Stomach (tissue), 4 donors: ENCODE data around the gene SMCO4.

Experiments
- POLR2AphosphoS5 ChIP-seq, 3 donors: sonication (generic); formaldehyde crosslinking; IDR thresholded peaks; one replicate each; pipeline ENCODE4 v1.6.1; 2016; ENCODE audit warnings: antibody characterized with exemption in 3 of 3
- TF ChIP-seq, protein P1 (sequence below), 7 experiments: fragments of 450-650 bp in 4 of 7; fragments of 200-600 bp in 3 of 7; sonication (generic) in 3 of 7; IDR thresholded peaks; one replicate each; pipeline ENCODE4 v1.5.1; 2016 to 2019; ENCODE audit warnings: antibody characterized with exemption in 7 of 7, control low read depth in 2 of 7, mild to moderate bottlenecking in 1 of 7

DNA sequence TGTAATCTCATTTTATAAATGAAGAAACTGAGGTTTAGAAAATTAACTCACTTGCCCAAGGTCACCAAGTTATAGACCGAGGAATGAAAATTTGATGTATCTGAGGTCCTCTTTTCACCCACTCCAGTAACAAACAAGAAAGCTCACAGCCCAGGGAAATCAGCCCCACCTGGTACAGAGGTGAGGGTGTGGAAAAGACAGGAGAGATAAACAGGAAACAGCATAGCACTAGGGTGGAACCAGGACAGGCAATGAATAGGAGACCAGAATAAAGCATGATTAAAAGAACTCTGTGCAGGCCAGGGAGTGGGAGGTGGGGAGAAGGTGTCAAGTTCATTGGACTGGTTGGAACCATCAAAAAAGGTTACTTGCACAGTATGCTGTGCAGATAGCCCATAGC is 46.2 kb upstream of the SMCO4 start:
- TF ChIP-seq, protein P1, sequence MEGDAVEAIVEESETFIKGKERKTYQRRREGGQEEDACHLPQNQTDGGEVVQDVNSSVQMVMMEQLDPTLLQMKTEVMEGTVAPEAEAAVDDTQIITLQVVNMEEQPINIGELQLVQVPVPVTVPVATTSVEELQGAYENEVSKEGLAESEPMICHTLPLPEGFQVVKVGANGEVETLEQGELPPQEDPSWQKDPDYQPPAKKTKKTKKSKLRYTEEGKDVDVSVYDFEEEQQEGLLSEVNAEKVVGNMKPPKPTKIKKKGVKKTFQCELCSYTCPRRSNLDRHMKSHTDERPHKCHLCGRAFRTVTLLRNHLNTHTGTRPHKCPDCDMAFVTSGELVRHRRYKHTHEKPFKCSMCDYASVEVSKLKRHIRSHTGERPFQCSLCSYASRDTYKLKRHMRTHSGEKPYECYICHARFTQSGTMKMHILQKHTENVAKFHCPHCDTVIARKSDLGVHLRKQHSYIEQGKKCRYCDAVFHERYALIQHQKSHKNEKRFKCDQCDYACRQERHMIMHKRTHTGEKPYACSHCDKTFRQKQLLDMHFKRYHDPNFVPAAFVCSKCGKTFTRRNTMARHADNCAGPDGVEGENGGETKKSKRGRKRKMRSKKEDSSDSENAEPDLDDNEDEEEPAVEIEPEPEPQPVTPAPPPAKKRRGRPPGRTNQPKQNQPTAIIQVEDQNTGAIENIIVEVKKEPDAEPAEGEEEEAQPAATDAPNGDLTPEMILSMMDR (IDR thresholded peaks at IDR 0.05) = no peak
- TF ChIP-seq POLR2AphosphoS5 (IDR thresholded peaks at IDR 0.05) = no peak
